ENCODE data around the gene MPZL1. TPM values are rescaled to one million over a fixed set of nuclear protein-coding genes. Genes with fewer than 3 reads are reported as not detected.
A peak's percentile ranks its signal among the peaks of the same experiment; 100 is the strongest.

Gene MPZL1
- total and polyA plus RNA-seq, 4 experiments from 2014 or later: 5.4 to 15.8 (median 7.9) TPM

DNA sequence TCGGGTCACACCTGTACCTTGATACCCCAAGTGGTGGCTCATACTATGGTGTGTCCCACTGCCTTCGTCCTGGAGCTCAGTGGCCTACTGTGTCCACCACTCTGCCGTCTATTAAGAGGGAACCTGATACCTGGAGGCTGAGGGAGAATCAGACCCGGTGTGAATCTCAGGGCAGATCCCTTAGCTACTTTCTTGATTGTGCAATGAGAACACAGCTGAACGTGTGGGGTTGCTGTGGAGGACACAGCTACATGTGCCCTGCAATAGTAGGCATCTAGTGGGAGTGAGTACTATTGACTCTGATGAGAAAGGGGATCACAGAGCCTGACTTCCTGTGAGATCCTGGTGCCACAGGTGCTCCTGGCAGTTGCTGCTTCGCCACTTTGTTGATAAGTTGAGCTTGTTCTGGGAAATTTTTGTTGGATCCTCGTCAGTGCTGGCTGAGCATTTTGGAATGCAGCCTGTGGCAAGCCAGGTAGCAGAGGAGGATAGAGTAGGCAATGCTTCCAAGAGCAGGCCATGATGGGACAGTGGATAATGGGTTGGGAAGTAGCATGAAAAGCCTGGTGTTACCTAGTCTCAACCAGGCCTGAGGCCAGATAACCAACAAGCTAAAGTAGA, 28.2 kb upstream of the MPZL1 start:
- ChIA-PET CTCF (ENCODE audit: partially characterized antibody) (interaction anchor here (0.8 to 3.7 kb wide), 5 partner anchors 11 to 93 kb away, joined by 3 to 18 read pairs (median 7); no protein-coding TSS in a partner anchor), POLR2A (ENCODE audit: partially characterized antibody) (interaction anchor here (0.7 to 1.5 kb wide), 2 partner anchors 15 to 21 kb away, joined by 3 to 4 read pairs; no protein-coding TSS in a partner anchor)
- H3K36me3 Mint-ChIP-seq: peaks cover 72 to 88% of the 10 kb centered on the region in 2 donors
- H3K9me3 Mint-ChIP-seq: peaks cover 0 to 4% (median 0%) of the 10 kb centered on the region in 8 donors
- no peak overlapping the region for H3K27ac ChIP-seq (ENCODE audit: low read depth, low read length)
- no peaks in the 10 kb centered on the region for H3K9me3 ChIP-seq (ENCODE audit: control insufficient read depth in 1 of 2, low read length in 2 of 2)
- peak overlapping the region in 5 of 7 donors; percentile 32 to 57 (median 43) for H3K27ac Mint-ChIP-seq
- no peak overlapping the region for H3K4me3 Mint-ChIP-seq
- intact Hi-C loops (cut with micrococcal nuclease): no loop called here
- H3K4me1 Mint-ChIP-seq: peaks cover 0 to 7% (median 4%) of the 10 kb centered on the region in 4 donors
- no peak for DNase-seq
- H3K27me3 ChIP-seq (ENCODE audit: insufficient read depth, low read length): no peaks in the 10 kb centered on the region
- H3K4me1 ChIP-seq (ENCODE audit: insufficient read depth, low read length): no peaks in the 10 kb centered on the region
- H3K4me3 ChIP-seq (ENCODE audit: low read length in 2 of 2): no peak overlapping the region
- H3K36me3 ChIP-seq (ENCODE audit: insufficient read depth, low read length): peaks cover 97% of the 10 kb centered on the region
- no peaks in the 10 kb centered on the region for H3K27me3 Mint-ChIP-seq

DNA sequence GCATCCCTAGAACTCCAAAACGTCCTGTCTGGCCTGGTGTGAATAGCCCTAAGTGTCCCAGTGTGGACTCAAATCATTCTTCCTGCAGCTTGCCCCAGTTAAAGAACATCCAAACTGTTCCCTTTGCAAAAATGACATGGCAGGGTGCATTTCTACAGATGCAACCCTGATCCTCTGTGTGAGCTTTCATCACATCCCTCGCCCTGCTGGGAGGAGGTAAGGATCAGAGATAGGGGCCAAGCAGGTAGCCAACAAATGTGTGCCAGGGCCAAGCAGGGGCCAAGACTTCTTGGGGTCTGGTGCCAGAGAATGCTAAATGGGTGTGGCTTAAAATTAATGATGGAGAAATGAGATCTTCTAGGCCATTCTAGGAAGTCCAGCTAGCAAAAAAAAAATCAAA, 27.1 kb upstream of the MPZL1 start:
- H3K4me1 ChIP-seq (ENCODE audit: insufficient read depth, low read length): no peaks in the 10 kb centered on the region
- peak overlapping the region in 1 of 8 donors; percentile 32 for H3K4me3 Mint-ChIP-seq
- no peaks in the 10 kb centered on the region for H3K27me3 Mint-ChIP-seq
- H3K36me3 ChIP-seq (ENCODE audit: insufficient read depth, low read length): peaks cover 96% of the 10 kb centered on the region
- no peak overlapping the region for H3K4me3 ChIP-seq (ENCODE audit: low read length in 2 of 2)
- peaks cover 0 to 4% (median 0%) of the 10 kb centered on the region in 8 donors for H3K9me3 Mint-ChIP-seq
- H3K9me3 ChIP-seq (ENCODE audit: control insufficient read depth in 1 of 2, low read length in 2 of 2): no peaks in the 10 kb centered on the region
- peaks cover 0 to 16% (median 7%) of the 10 kb centered on the region in 4 donors for H3K4me1 Mint-ChIP-seq
- DNase-seq: no peak
- H3K27ac Mint-ChIP-seq: peak overlapping the region in 3 of 7 donors; percentile 43 to 69 (median 51)
- no peaks in the 10 kb centered on the region for H3K27me3 ChIP-seq (ENCODE audit: insufficient read depth, low read length)
- H3K36me3 Mint-ChIP-seq: peaks cover 72 to 86% of the 10 kb centered on the region in 2 donors
- ChIA-PET POLR2A (ENCODE audit: partially characterized antibody) (interaction anchor here (0.6 kb wide), 1 partner anchor 32 kb away, joined by 4 read pairs; no protein-coding TSS in a partner anchor), CTCF (ENCODE audit: partially characterized antibody) (interaction anchor here (1.3 to 3.7 kb wide), 4 partner anchors 10 to 94 kb away, joined by 3 to 18 read pairs (median 8); no protein-coding TSS in a partner anchor)
- H3K27ac ChIP-seq (ENCODE audit: low read depth, low read length): no peak overlapping the region
- intact Hi-C loops (cut with micrococcal nuclease): no loop called here

DNA sequence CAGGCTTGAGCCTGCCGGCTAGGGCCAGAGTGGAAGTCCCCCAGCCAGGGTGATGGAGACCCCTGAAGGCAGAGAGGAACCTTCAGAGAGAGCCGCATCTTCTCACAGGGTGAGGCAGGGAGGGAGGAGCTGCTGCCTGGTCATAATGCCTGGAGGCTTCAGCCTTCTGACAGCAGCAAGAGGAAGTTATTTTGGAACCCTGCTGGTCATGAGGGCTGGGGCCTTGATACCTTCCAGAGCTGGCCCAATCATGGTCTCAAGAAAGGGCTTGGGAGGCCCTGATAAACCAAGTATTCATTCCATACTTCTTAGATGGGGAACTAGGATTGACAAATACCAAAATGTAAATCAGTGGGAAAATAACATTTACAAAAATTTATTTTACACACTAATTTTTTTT, 26.6 kb upstream of the MPZL1 start:
- Histone ChIP-seq H3K36me3 (ENCODE audit: insufficient read depth, low read length) (peaks cover 96% of the 10 kb centered on the region), H3K27me3 (ENCODE audit: insufficient read depth, low read length) (no peaks in the 10 kb centered on the region), H3K27ac (ENCODE audit: low read depth, low read length) (no peak overlapping the region), H3K4me3 (ENCODE audit: low read length in 2 of 2) (no peak overlapping the region), H3K4me1 (ENCODE audit: insufficient read depth, low read length) (no peaks in the 10 kb centered on the region), H3K9me3 (ENCODE audit: control insufficient read depth in 1 of 2, low read length in 2 of 2) (no peaks in the 10 kb centered on the region)
- peaks cover 0 to 4% (median 0%) of the 10 kb centered on the region in 8 donors for H3K9me3 Mint-ChIP-seq
- ChIA-PET CTCF (ENCODE audit: partially characterized antibody) (interaction anchor here (1.3 to 3.7 kb wide), 6 partner anchors 9 to 95 kb away, joined by 3 to 18 read pairs (median 6); no protein-coding TSS in a partner anchor), POLR2A (ENCODE audit: partially characterized antibody) (interaction anchor here (0.6 to 1.0 kb wide), 2 partner anchors 20 to 32 kb away, joined by 4 read pairs; no protein-coding TSS in a partner anchor)
- intact Hi-C loops (cut with micrococcal nuclease): no loop called here
- H3K4me1 Mint-ChIP-seq: peaks cover 0 to 19% (median 9%) of the 10 kb centered on the region in 4 donors
- H3K4me3 Mint-ChIP-seq: no peak overlapping the region
- H3K27me3 Mint-ChIP-seq: no peaks in the 10 kb centered on the region
- peaks cover 72 to 86% of the 10 kb centered on the region in 2 donors for H3K36me3 Mint-ChIP-seq
- H3K27ac Mint-ChIP-seq: peak overlapping the region in 3 of 7 donors; percentile 23 to 51 (median 43)
- DNase-seq: no peak

DNA sequence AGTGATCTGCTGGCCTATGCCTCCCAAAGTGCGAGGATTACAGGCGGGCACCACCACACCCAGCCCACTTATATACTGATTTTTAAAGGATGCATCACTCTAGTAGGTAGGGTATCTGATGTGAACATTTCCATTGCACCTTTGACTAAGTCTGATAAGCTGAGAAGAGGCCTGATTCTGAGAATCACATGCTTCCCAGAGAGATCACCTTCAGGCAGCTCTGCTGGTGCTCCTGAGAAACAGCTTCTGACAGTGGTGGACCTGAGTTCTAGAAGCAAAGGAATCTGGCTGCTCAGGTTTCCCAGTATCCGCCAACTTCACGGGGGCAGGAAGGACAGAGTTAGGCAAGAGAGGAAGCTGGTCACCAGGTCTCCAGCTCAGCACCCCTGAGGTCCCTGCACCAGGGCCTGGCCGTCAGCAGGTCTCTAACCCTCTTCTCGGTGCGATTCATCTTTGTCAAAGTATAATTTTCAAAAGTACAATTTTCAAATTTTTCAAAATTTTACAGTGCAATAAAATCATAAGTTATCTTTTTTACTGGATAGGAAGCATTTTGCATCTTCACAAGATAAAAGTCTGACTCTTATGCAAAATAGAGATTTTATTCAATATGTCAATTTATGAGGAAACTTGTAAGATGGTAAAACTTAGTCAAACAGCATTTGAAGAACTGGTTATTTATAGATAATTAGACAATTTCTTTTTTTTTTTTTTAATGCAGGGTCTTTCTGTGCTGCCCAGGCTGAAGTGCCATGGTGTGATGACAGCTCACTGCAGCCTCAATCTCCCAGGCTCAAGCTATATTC, 25.8 kb upstream of the MPZL1 start:
- H3K27me3 Mint-ChIP-seq: no peaks in the 10 kb centered on the region
- H3K4me3 Mint-ChIP-seq: no peak overlapping the region
- POLR2A ChIA-PET (ENCODE audit: partially characterized antibody): interaction anchor here (0.8 to 1.0 kb wide), 2 partner anchors 21 to 58 kb away, joined by 4 read pairs; no protein-coding TSS in a partner anchor

DNA sequence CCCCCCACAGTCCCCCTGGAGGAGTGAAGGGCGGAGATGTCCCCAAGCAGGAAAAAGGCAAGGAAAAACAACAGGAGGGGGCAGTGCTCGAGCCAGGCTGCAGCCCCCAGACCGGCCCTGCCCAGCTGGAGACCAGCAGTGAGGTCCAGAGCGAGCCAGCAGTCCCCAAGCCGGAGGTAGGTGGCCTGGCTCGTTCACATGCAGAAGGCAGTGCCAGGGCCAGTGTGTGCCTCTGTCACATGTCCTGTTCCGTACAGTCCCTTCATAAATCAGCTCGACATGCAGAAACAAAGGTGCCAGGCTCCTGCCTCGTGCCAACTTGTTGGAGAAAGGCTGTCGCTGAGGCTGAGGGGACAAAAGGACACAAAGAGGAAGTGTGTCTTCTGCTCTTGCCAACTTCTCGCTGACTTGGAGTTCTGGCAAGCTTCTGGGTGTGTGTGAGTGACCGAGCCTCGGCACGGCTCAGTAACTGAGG, 24.1 kb upstream of the MPZL1 start:
- peaks cover 69 to 81% of the 10 kb centered on the region in 2 donors for H3K36me3 Mint-ChIP-seq
- H3K9me3 Mint-ChIP-seq: peaks cover 0 to 4% (median 0%) of the 10 kb centered on the region in 8 donors
- no peaks in the 10 kb centered on the region for H3K27me3 Mint-ChIP-seq
- Histone ChIP-seq H3K27ac (ENCODE audit: low read depth, low read length) (no peak overlapping the region), H3K9me3 (ENCODE audit: control insufficient read depth in 1 of 2, low read length in 2 of 2) (no peaks in the 10 kb centered on the region), H3K27me3 (ENCODE audit: insufficient read depth, low read length) (no peaks in the 10 kb centered on the region), H3K36me3 (ENCODE audit: insufficient read depth, low read length) (peaks cover 88% of the 10 kb centered on the region), H3K4me3 (ENCODE audit: low read length in 2 of 2) (no peak overlapping the region), H3K4me1 (ENCODE audit: insufficient read depth, low read length) (no peaks in the 10 kb centered on the region)
- peak overlapping the region in 4 of 7 donors; percentile 3 to 54 (median 23) for H3K27ac Mint-ChIP-seq
- intact Hi-C loops (cut with micrococcal nuclease): no loop called here
- H3K4me1 Mint-ChIP-seq: peaks cover 0 to 19% (median 7%) of the 10 kb centered on the region in 4 donors
- CTCF ChIA-PET (ENCODE audit: partially characterized antibody): interaction anchor here (0.9 to 2.8 kb wide), 4 partner anchors 10 to 97 kb away, joined by 3 to 12 read pairs (median 4); no protein-coding TSS in a partner anchor
- no peak overlapping the region for H3K4me3 Mint-ChIP-seq
- POLR2A ChIA-PET (ENCODE audit: partially characterized antibody): interaction anchor here (1.1 to 1.6 kb wide), 2 partner anchors 10 to 18 kb away, joined by 3 to 6 read pairs; no protein-coding TSS in a partner anchor
- no peak for DNase-seq

More for the DNA sequence above, 25.8 kb upstream of the MPZL1 start:
- Mint-ChIP-seq H3K4me1 (peaks cover 0 to 19% (median 9%) of the 10 kb centered on the region in 4 donors), H3K27ac (peak overlapping the region in 4 of 7 donors; percentile 23 to 59 (median 39)), H3K36me3 (peaks cover 68 to 83% of the 10 kb centered on the region in 2 donors), H3K9me3 (peaks cover 0 to 4% (median 0%) of the 10 kb centered on the region in 8 donors)
- no peaks in the 10 kb centered on the region for H3K27me3 ChIP-seq (ENCODE audit: insufficient read depth, low read length)
- DNase-seq: no peak
- no peak overlapping the region for H3K27ac ChIP-seq (ENCODE audit: low read depth, low read length)
- peaks cover 92% of the 10 kb centered on the region for H3K36me3 ChIP-seq (ENCODE audit: insufficient read depth, low read length)
- CTCF ChIA-PET (ENCODE audit: partially characterized antibody): interaction anchor here (1.4 to 3.7 kb wide), 4 partner anchors 8 to 96 kb away, joined by 4 to 18 read pairs (median 8); no protein-coding TSS in a partner anchor
- H3K4me1 ChIP-seq (ENCODE audit: insufficient read depth, low read length): no peaks in the 10 kb centered on the region
- intact Hi-C loops (cut with micrococcal nuclease): no loop called here
- no peaks in the 10 kb centered on the region for H3K9me3 ChIP-seq (ENCODE audit: control insufficient read depth in 1 of 2, low read length in 2 of 2)
- H3K4me3 ChIP-seq (ENCODE audit: low read length in 2 of 2): no peak overlapping the region

DNA sequence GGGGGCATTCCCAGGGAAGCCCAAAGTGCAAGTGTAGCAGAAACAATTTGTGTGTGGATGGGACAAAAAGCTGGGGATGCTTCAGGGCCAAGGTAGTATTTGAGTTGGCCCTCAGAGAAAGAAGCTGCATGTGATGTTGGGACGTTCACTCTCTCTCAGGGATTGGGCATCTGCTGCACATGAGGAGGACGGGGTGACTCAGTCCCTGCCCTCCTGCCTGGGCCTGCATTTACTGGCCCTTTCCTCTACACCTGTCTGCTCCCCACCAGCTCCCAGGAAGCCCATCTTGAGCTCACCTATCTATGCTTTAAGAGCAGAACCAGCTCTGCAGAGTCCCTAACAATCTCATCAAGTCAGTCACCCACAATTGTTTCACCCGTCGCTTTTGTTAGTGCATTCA, 23.5 kb upstream of the MPZL1 start:
- CTCF ChIA-PET (ENCODE audit: partially characterized antibody): interaction anchor here (0.9 to 2.8 kb wide), 4 partner anchors 10 to 98 kb away, joined by 3 to 12 read pairs (median 4); no protein-coding TSS in a partner anchor
- Histone ChIP-seq H3K4me1 (ENCODE audit: insufficient read depth, low read length) (no peaks in the 10 kb centered on the region), H3K36me3 (ENCODE audit: insufficient read depth, low read length) (peaks cover 88% of the 10 kb centered on the region), H3K27me3 (ENCODE audit: insufficient read depth, low read length) (no peaks in the 10 kb centered on the region), H3K4me3 (ENCODE audit: low read length in 2 of 2) (no peak overlapping the region), H3K27ac (ENCODE audit: low read depth, low read length) (no peak overlapping the region), H3K9me3 (ENCODE audit: control insufficient read depth in 1 of 2, low read length in 2 of 2) (no peaks in the 10 kb centered on the region)
- peaks cover 0 to 4% (median 0%) of the 10 kb centered on the region in 8 donors for H3K9me3 Mint-ChIP-seq
- peaks cover 0 to 19% (median 9%) of the 10 kb centered on the region in 4 donors for H3K4me1 Mint-ChIP-seq
- no peaks in the 10 kb centered on the region for H3K27me3 Mint-ChIP-seq
- no peak for DNase-seq
- POLR2A ChIA-PET (ENCODE audit: partially characterized antibody): interaction anchor here (1.1 to 1.6 kb wide), 2 partner anchors 9 to 18 kb away, joined by 3 to 6 read pairs; no protein-coding TSS in a partner anchor
- peak overlapping the region in 4 of 7 donors; percentile 8 to 54 (median 32) for H3K27ac Mint-ChIP-seq
- H3K4me3 Mint-ChIP-seq: no peak overlapping the region
- intact Hi-C loops (cut with micrococcal nuclease): no loop called here
- H3K36me3 Mint-ChIP-seq: peaks cover 72 to 81% of the 10 kb centered on the region in 2 donors
